Thymus (tissue), 11 donors: Measurements from ENCODE around the gene CPNE9. TPM values are rescaled to one million over a fixed set of nuclear protein-coding genes. Genes with fewer than 3 reads are reported as not detected.

Experiments
- DNase-seq, 9 donors: peaks; one replicate each; pipeline ENCODE4 v3.0.0-alpha.2; 2013; ENCODE audit warnings: low spot score in 9 of 9, low read depth in 6 of 9, missing footprints in 1 of 9
- H3K27ac ChIP-seq, 2 donors: one replicate each; pipeline ENCODE4 v1.5.1; 2013; ENCODE audit warnings: control low read depth in 1 of 2, low read depth in 1 of 2, low read length in 1 of 2, mild to moderate bottlenecking in 1 of 2, moderate library complexity in 1 of 2
- H3K27me3 ChIP-seq, 2 donors: one replicate each; pipeline ENCODE4 v1.5.1; 2013; ENCODE audit warnings: low read length in 1 of 2; ENCODE audit not compliant: control insufficient read depth in 2 of 2, insufficient read depth in 1 of 2
- H3K36me3 ChIP-seq, 2 donors: one replicate each; pipeline ENCODE4 v1.5.1; 2013; ENCODE audit warnings: low read length in 1 of 2, mild to moderate bottlenecking in 1 of 2, moderate library complexity in 1 of 2; ENCODE audit not compliant: control insufficient read depth in 2 of 2, insufficient read depth in 2 of 2
- H3K4me1 ChIP-seq, 2 donors: one replicate each; pipeline ENCODE4 v1.5.1; 2013; ENCODE audit warnings: low read length in 2 of 2; ENCODE audit not compliant: control insufficient read depth in 2 of 2, insufficient read depth in 2 of 2
- H3K4me3 ChIP-seq, 2 donors: one replicate each; pipeline ENCODE4 v1.5.1; 2013; ENCODE audit warnings: low read length in 2 of 2, control low read depth in 1 of 2, mild to moderate bottlenecking in 1 of 2
- H3K9me3 ChIP-seq, 2 donors: one replicate each; pipeline ENCODE4 v1.5.1; 2013; ENCODE audit warnings: low read length in 1 of 2, mild to moderate bottlenecking in 1 of 2; ENCODE audit not compliant: control insufficient read depth in 2 of 2, insufficient read depth in 1 of 2
- WGBS: extraction: QIAGEN DNeasy Blood & Tissue Kit; methylation state at CpG from one replicate; pipeline ENCODE4 v1.1.7; 2013; 5-methylcytosine and 5-hydroxymethylcytosine counted together
- polyA plus RNA-seq: library from polyadenylated mRNA; stranded (reverse); fragments of 200-250 nt; gene quantifications from one replicate; pipeline ENCODE4 v1.2.3, GENCODE V29; 2013
- total RNA-seq: library from RNA; stranded (reverse); fragments of 120-200 nt; gene quantifications from one replicate; pipeline ENCODE4 v1.2.4, GENCODE V29; 2013
- donor health status: healthy.

The CPNE9 gene
- total and polyA plus RNA-seq, 2 donors, result 0.14 to 0.27 TPM

DNA sequence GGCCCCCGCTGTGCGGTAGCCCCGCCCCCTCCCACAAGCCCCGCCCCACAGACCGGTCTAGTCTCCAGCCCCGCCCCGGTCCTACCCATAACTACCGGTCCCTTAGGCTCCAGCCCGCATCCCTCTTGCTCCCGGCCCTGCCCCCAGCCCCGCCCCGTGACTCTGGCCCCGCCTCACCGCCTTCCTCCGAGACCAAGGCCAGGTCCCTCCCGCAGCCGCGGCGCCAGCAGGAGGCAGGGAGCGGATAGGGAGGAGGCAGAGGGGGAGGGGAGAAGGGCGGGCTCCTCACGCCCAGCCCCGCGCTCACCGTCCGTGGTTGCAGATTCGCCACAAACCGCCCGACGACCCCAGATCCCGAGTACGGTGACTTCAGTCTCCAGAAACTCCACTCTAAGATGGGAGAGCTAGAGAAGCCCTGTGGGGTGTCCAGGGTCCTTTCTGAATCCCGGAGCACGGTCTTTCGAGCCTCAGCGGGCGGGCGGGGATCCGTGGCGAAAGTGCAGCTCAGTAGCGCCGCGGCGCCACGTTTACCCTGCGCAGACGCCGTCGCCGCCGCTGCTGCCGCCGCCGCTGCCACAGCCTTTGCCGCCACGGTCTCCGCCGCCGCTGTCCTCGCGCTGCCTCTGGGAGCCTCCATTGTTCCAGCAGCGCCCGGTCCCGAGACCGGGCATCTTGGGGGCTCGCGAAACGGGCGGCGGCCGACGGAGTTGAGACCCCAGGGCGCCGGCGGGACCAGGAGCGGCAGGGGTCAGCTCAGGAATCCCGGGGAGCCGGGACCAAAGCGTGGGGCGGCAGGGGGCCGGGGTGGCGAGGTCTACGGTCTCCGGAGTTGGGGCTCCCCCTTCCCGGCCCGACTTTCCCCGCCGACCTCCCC, 27.8 kb downstream of the CPNE9 start, which contains the start of gene BRPF1:
Gene BRPF1, plus strand, starts transcription at position 530 of the 874 bp plus-strand sequence. CDS start 2,406 bp downstream, outside the sequence.
- peak; percentile 90 to 99 (median 98) for DNase-seq
- peaks cover 20 to 32% of the 10 kb centered on the region in 2 donors for H3K4me1 ChIP-seq
- H3K27me3 ChIP-seq, result no peaks in the 10 kb centered on the region
- H3K4me3 ChIP-seq, result peak within 1 kb of the TSS; percentile 83 to 97
- peaks cover 19 to 28% of the 10 kb centered on the region in 2 donors for H3K36me3 ChIP-seq
- H3K27ac ChIP-seq, result peak within 1 kb of the TSS; percentile 94 to 98
- no peaks in the 10 kb centered on the region for H3K9me3 ChIP-seq
- under 1% methylated on average over 88 of the region's 88 CpGs for WGBS

DNA sequence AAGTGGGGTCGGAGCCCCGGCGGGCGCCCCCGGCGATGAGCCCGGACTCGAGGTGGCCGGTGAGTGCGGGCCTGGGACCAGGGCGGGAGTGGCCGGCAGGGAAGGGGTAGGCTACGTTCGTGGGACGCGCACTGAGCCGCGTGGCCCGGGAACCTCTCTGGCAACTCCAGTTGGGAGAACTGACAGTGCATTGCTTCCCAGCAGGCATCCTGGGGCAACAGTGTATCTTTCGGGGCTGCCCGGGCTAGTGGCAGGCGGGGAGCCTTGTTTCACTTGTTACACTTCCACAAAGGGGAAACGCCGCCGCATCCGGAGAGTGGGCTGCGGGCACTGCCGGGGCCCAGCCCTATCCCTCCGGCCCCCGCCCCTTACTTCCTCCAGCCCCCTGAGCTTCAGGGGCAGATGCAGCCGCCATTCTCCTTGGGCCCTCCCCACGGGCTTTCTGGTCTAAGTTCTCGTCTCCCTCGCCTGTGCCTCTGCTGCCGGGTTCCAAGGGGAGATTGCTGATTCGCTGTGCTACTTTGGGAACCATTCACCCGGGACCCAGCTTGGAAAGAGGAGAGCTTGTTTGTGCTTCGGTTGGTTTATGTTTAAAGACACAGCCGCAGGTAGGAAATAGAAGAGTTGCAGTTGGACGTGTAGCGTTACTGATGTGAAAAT, 28.6 kb downstream of the CPNE9 start:
- H3K4me1 ChIP-seq, result peaks cover 20 to 29% of the 10 kb centered on the region in 2 donors

DNA sequence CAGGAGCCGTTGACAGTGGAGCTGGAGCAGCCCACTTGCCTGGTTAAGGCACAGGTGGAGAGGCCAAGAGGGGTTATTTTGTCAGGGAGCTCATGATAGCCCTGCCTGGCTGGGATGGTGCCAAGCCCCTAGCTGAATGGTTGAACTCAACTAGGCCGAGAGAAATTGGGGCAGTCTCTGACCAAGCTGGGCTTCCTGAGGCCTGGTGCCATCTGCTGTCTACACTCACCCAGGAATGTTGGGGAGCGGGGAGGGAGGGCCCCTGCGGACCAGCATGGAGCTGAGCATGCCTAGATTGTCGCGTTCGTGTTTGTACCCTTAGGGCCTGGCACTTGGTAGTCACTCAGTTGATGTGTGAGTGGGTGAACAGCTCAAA, 29.1 kb downstream of the CPNE9 start:
- 56% methylated on average over 7 of the region's 7 CpGs for WGBS
- Histone ChIP-seq H3K4me1 (peaks cover 20 to 24% of the 10 kb centered on the region in 2 donors), H3K27me3 (no peaks in the 10 kb centered on the region), H3K4me3 (peak overlapping the region; percentile 83 to 97), H3K27ac (no peak overlapping the region), H3K36me3 (peaks cover 32 to 41% of the 10 kb centered on the region in 2 donors), H3K9me3 (no peaks in the 10 kb centered on the region)
- no peak for DNase-seq

More for the DNA sequence above, 28.6 kb downstream of the CPNE9 start:
- Histone ChIP-seq H3K9me3 (no peaks in the 10 kb centered on the region), H3K27ac (peak overlapping the region; percentile 94 to 98), H3K36me3 (peaks cover 27 to 36% of the 10 kb centered on the region in 2 donors), H3K27me3 (no peaks in the 10 kb centered on the region), H3K4me3 (peak overlapping the region; percentile 83 to 97)
- DNase-seq, result peak in 3 of 9 donors; percentile 27 to 51 (median 28)
- WGBS, result under 1% methylated on average over 41 of the region's 41 CpGs

DNA sequence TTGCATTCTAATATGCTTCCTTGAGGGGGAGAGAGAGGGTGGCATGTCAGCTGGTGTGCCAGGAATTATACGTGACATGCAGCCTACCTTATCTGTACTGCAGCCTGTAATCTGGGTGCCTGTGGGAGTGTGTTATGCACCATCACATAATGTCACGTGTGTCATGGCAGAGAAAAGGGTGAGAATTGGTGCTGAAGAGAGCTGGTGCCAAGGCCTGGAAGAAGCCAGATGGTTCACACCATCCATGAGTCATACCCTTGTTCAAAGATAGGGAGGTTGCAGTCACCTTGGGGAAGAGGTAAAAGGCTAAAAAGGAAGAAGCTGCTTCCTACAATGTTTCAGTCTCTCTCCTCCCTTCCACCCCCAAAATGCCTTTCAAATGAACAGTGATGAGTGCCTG, 33.2 kb downstream of the CPNE9 start:
- no peak for DNase-seq
- H3K27ac ChIP-seq, result no peak overlapping the region
- whole genome bisulfite sequencing, result 96% methylated on average over 2 of the region's 2 CpGs
- no peaks in the 10 kb centered on the region for H3K9me3 ChIP-seq
- peaks cover 16% of the 10 kb centered on the region in 2 donors for H3K4me1 ChIP-seq
- H3K27me3 ChIP-seq, result no peaks in the 10 kb centered on the region
- H3K4me3 ChIP-seq, result no peak overlapping the region
- peaks cover 73 to 82% of the 10 kb centered on the region in 2 donors for H3K36me3 ChIP-seq

DNA sequence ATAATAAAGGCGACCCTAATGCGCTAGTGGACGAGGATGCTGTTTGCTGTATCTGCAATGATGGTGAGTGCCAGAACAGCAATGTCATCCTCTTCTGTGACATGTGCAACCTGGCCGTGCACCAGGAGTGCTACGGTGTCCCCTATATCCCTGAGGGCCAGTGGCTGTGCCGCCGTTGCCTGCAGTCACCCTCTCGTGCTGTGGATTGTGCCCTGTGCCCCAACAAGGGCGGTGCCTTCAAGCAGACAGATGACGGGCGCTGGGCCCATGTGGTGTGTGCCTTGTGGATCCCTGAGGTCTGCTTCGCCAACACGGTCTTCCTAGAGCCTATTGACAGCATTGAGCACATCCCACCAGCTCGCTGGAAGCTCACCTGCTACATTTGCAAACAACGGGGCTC, 35.5 kb downstream of the CPNE9 start:
- Histone ChIP-seq H3K27me3 (no peaks in the 10 kb centered on the region), H3K27ac (no peak overlapping the region), H3K4me1 (peaks cover 0 to 3% of the 10 kb centered on the region in 2 donors), H3K36me3 (peaks cover 93 to 96% of the 10 kb centered on the region in 2 donors), H3K9me3 (no peaks in the 10 kb centered on the region), H3K4me3 (no peak overlapping the region)
- no peak for DNase-seq
- WGBS, result 98% methylated on average over 15 of the region's 15 CpGs

DNA sequence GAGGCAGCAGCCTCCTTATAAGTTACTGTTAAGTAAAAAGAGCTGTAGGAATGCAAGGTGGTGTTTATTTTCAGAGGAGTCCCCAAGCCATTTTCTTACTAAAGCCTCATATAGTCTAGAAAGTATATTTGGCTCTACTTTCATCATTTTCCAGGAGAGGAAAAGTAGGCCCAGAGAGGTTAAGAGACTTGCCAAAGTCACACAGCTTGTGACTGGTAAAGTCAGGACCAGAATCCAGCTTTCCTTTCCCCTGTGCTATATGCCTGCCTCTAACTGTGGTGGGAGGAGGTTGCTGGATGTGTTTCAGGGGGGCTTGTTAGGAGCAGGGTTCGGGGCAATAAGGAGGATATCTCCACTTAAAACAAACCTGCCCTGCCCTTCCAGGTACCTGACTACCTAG, 38.9 kb downstream of the CPNE9 start:
- Histone ChIP-seq H3K27ac (no peak overlapping the region), H3K9me3 (no peaks in the 10 kb centered on the region), H3K4me3 (no peak overlapping the region), H3K4me1 (no peaks in the 10 kb centered on the region), H3K36me3 (peaks cover 100% of the 10 kb centered on the region in 2 donors), H3K27me3 (no peaks in the 10 kb centered on the region)
- no peak for DNase-seq
- WGBS, result 98% methylated on average over 1 of the region's 1 CpG

DNA sequence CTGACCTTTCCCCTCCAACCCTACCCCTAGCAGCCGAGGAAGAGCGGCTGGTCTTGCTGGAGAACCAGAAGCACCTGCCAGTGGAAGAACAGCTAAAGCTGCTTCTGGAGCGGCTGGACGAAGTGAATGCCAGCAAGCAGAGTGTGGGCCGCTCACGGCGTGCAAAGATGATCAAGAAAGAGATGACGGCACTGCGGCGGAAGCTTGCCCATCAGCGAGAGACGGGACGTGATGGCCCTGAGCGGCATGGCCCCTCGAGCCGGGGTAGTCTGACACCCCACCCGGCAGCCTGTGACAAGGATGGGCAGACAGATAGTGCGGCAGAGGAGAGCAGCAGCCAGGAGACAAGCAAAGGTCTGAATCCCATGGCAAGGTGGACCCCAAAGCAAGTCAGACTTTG, 39.9 kb downstream of the CPNE9 start:
- H3K27me3 ChIP-seq, result no peaks in the 10 kb centered on the region
- H3K4me3 ChIP-seq, result no peak overlapping the region
- no peaks in the 10 kb centered on the region for H3K4me1 ChIP-seq
- H3K9me3 ChIP-seq, result no peaks in the 10 kb centered on the region
- H3K36me3 ChIP-seq, result peaks cover 96 to 100% of the 10 kb centered on the region in 2 donors
- H3K27ac ChIP-seq, result no peak overlapping the region
- DNase-seq, result no peak
- WGBS, result 98% methylated on average over 18 of the region's 18 CpGs

DNA sequence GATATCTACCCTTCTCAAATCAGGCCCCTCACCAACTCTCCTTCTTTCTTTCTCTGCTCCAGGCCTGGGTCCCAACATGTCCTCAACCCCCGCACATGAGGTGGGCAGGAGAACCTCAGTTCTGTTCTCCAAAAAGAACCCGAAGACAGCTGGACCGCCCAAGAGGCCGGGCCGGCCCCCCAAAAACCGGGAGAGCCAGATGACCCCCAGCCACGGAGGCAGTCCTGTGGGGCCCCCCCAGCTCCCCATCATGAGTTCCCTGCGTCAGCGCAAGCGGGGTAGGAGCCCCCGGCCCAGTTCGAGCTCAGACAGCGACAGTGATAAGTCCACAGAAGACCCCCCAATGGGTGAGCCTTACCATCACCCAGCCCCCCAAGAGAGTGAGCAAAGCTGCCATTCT, 40.5 kb downstream of the CPNE9 start:
- no peak for DNase-seq
- peaks cover 3% of the 10 kb centered on the region in 2 donors for H3K4me1 ChIP-seq

DNA sequence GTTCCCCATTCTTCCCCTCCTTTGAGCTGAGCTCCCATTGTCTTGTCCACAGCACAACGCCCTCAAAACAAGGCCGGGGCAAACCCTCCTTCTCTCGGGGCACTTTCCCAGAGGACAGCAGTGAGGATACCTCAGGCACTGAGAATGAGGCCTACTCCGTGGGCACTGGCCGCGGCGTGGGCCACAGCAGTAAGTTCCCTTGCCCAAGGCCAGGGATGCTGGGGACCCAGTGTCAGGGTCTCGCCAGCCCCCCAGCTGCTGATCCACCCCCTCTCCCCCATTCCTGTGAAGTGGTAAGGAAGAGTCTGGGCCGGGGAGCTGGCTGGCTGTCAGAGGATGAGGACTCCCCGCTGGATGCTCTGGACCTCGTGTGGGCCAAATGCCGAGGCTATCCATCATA, 41.9 kb downstream of the CPNE9 start:
- WGBS, result 98% methylated on average over 12 of the region's 12 CpGs
- peaks cover 5 to 9% of the 10 kb centered on the region in 2 donors for H3K4me1 ChIP-seq
- no peak for DNase-seq
- peaks cover 76 to 81% of the 10 kb centered on the region in 2 donors for H3K36me3 ChIP-seq
- no peaks in the 10 kb centered on the region for H3K27me3 ChIP-seq
- H3K27ac ChIP-seq, result no peak overlapping the region
- H3K4me3 ChIP-seq, result no peak overlapping the region
- no peaks in the 10 kb centered on the region for H3K9me3 ChIP-seq

More for the DNA sequence above, 40.5 kb downstream of the CPNE9 start:
- no peak overlapping the region for H3K4me3 ChIP-seq
- no peak overlapping the region for H3K27ac ChIP-seq
- H3K9me3 ChIP-seq, result no peaks in the 10 kb centered on the region
- WGBS, result 98% methylated on average over 13 of the region's 13 CpGs
- peaks cover 89 to 94% of the 10 kb centered on the region in 2 donors for H3K36me3 ChIP-seq
- H3K27me3 ChIP-seq, result no peaks in the 10 kb centered on the region
